B cell (primary cell): ENCODE measurements around the gene FGFR2. TPM values are rescaled to one million over a fixed set of nuclear protein-coding genes. Genes with fewer than 3 reads are reported as not detected.

Experiments used
- ATAC-seq: fragments of 200-7000 bp; cut with Tn5 transposase; one replicate; pipeline ENCODE4 v1.10.0; 2021; ENCODE audit warnings: low read depth, mild to moderate bottlenecking, moderate number of reproducible peaks, moderate library complexity
- CTCF ChIA-PET: fragments of 350-600 bp; sonication (Branson Sonifier 250); formaldehyde crosslinking; loops from one replicate; lab custom pipeline; 2021; ENCODE audit warnings: antibody characterized with exemption, inconsistent platforms; lab: Charles Lee
- POLR2A ChIA-PET: fragments of 350-600 bp; sonication (Branson Sonifier 250); formaldehyde crosslinking; loops from one replicate; lab custom pipeline; 2021; ENCODE audit warnings: antibody characterized with exemption; lab: Charles Lee
- DNase-seq: peaks from one replicate; pipeline ENCODE4 v3.0.0; 2013
- H2AFZ ChIP-seq: 2 replicates; pipeline ENCODE4 v1.6.1; 2012; ENCODE audit warnings: mild to moderate bottlenecking, low read depth, low read length; ENCODE audit not compliant: insufficient read depth, poor library complexity, severe bottlenecking
- H3K27ac ChIP-seq, 2 donors: 1 replicate in 1 of 2; 2 replicates in 1 of 2; pipeline ENCODE4 v1.5.1; 2012 to 2013; ENCODE audit warnings: low read length in 2 of 2, mild to moderate bottlenecking in 2 of 2, moderate library complexity in 1 of 2
- H3K27me3 ChIP-seq, 4 experiments: fragments of 200-600 bp in 1 of 4; sonication (generic) in 1 of 4; replicated peaks in 1 of 4; 1 replicate in 2 of 4; 2 replicates in 2 of 4; pipeline versions ENCODE4 v1.6.1 to v1.7.0; 2013 to 2016; ENCODE audit warnings: low read length in 3 of 4, mild to moderate bottlenecking in 2 of 4, mixed read lengths in 1 of 4, moderate library complexity in 1 of 4; ENCODE audit not compliant: insufficient read depth in 4 of 4, control insufficient read depth in 3 of 4; ENCODE audit errors: control extremely low read depth in 1 of 4
- H3K36me3 ChIP-seq, 2 experiments: replicated peaks in 1 of 2; 1 replicate in 1 of 2; 2 replicates in 1 of 2; pipeline versions ENCODE4 v1.6.1 to v1.7.1; 2013; ENCODE audit warnings: low read length in 1 of 2; ENCODE audit not compliant: insufficient read depth in 2 of 2, control insufficient read depth in 1 of 2; ENCODE audit errors: control extremely low read depth in 1 of 2, extremely low read depth in 1 of 2
- H3K4me1 ChIP-seq, 2 donors: fragments of 200-600 bp in 1 of 2; sonication (generic) in 1 of 2; 1 replicate in 1 of 2; 2 replicates in 1 of 2; pipeline versions ENCODE4 v1.5.1 to v1.6.1; 2013 to 2017; ENCODE audit warnings: low read length in 2 of 2; ENCODE audit not compliant: control insufficient read depth in 2 of 2, insufficient read depth in 2 of 2
- H3K4me2 ChIP-seq: replicated peaks from 2 replicates; pipeline ENCODE3; 2012; ENCODE audit warnings: mild to moderate bottlenecking, low read depth, low read length; ENCODE audit not compliant: poor library complexity, severe bottlenecking
- H3K4me3 ChIP-seq, 5 experiments: fragments of 200-600 bp in 1 of 5; sonication (generic) in 1 of 5; 1 replicate in 3 of 5; 2 replicates in 2 of 5; pipeline versions ENCODE4 v1.5.1 to v1.7.0; 2011 to 2016; ENCODE audit warnings: low read length in 4 of 5, mild to moderate bottlenecking in 4 of 5, low read depth in 2 of 5, control low read depth in 1 of 5, moderate library complexity in 1 of 5; ENCODE audit not compliant: insufficient read depth in 1 of 5; ENCODE audit errors: control extremely low read depth in 1 of 5, extremely low read depth in 1 of 5
- H3K79me2 ChIP-seq: fragments of 200-600 bp; sonication (generic); one replicate; pipeline ENCODE4 v1.6.0; 2016; ENCODE audit warnings: low read length; ENCODE audit not compliant: control insufficient read depth, insufficient read depth
- H3K9ac ChIP-seq: fragments of 200-600 bp; sonication (generic); 2 replicates; pipeline ENCODE4 v1.6.1; 2017; ENCODE audit warnings: mild to moderate bottlenecking, low read length, moderate library complexity
- H3K9me3 ChIP-seq, 3 donors: one replicate each; pipeline versions ENCODE4 v1.6.1 to v1.7.1; 2013; ENCODE audit warnings: low read length in 2 of 3; ENCODE audit not compliant: control insufficient read depth in 2 of 3, insufficient read depth in 1 of 3; ENCODE audit errors: control extremely low read depth in 1 of 3
- H4K20me1 ChIP-seq: 2 replicates; pipeline ENCODE4 v1.6.0; 2012; ENCODE audit warnings: mild to moderate bottlenecking, low read length; ENCODE audit not compliant: insufficient read depth, control insufficient read depth, poor library complexity, severe bottlenecking
- H3K27ac Mint-ChIP-seq: one replicate; pipeline ENCODE4 v1.8.0; 2021; ENCODE audit warnings: mixed read lengths
- H3K27me3 Mint-ChIP-seq: one replicate; pipeline ENCODE4 v1.8.0; 2021; ENCODE audit warnings: mixed read lengths
- H3K4me1 Mint-ChIP-seq: one replicate; pipeline ENCODE4 v1.8.0; 2021; ENCODE audit warnings: mixed read lengths
- H3K4me3 Mint-ChIP-seq: one replicate; pipeline ENCODE4 v1.8.0; 2021; ENCODE audit warnings: mixed read lengths
- H3K9me3 Mint-ChIP-seq: one replicate; pipeline ENCODE4 v1.8.0; 2022; ENCODE audit warnings: mixed read lengths; ENCODE audit not compliant: insufficient read depth
- EZH2 ChIP-seq: IDR thresholded peaks from 2 replicates; pipeline ENCODE4 v1.6.1; 2012; ENCODE audit warnings: borderline replicate concordance, low read depth, mild to moderate bottlenecking, moderate library complexity, low read length; ENCODE audit not compliant: insufficient read depth, poor library complexity, severe bottlenecking
- WGBS: methylation state at CpG from one replicate; pipeline ENCODE4 v1.1.5; 2013; ENCODE audit warnings: missing lambda C conversion rate; ENCODE audit not compliant: insufficient coverage; 5-methylcytosine and 5-hydroxymethylcytosine counted together
- intact Hi-C: fragments of 100-400 bp; cut with micrococcal nuclease; formaldehyde crosslinking; loops from one replicate; pipeline ENCODE4 v1.10.0; 2022
- polyA plus RNA-seq: library from polyadenylated mRNA; depleted of rRNA; stranded (reverse); fragments of >200 nt; gene quantifications from 2 replicates; pipeline ENCODE4 v1.2.3, GENCODE V29; 2012
- total RNA-seq, 2 donors: library from RNA; stranded (reverse); fragments of 120-200 nt in 1 of 2; gene quantifications; 1 replicate in 1 of 2; 2 replicates in 1 of 2; pipeline versions ENCODE4 v1.2.3 to v1.2.4, GENCODE V29; 2013 to 2022
- TF ChIP-seq, protein P1 (sequence below): fragments of 200-600 bp; IDR thresholded peaks from one replicate; pipeline ENCODE4 v1.8.0; 2022; ENCODE audit warnings: antibody characterized with exemption, mild to moderate bottlenecking

The FGFR2 gene
- total and polyA plus RNA-seq, 2 donors (not counting 1 experiment from before 2014, with no cell fraction given): not detected

GRCh38 chr10:121566755-121567154, 31.5 kb downstream of the FGFR2 start:
- ATAC-seq (no peak), DNase-seq (no peak)
- no peaks in the 10 kb centered on the region for H3K27me3 Mint-ChIP-seq
- H3K27me3 ChIP-seq: no peaks in the 10 kb centered on the region
- H3K4me1 Mint-ChIP-seq: no peaks in the 10 kb centered on the region
- no peak for TF ChIP-seq EZH2
- TF ChIP-seq, protein P1, sequence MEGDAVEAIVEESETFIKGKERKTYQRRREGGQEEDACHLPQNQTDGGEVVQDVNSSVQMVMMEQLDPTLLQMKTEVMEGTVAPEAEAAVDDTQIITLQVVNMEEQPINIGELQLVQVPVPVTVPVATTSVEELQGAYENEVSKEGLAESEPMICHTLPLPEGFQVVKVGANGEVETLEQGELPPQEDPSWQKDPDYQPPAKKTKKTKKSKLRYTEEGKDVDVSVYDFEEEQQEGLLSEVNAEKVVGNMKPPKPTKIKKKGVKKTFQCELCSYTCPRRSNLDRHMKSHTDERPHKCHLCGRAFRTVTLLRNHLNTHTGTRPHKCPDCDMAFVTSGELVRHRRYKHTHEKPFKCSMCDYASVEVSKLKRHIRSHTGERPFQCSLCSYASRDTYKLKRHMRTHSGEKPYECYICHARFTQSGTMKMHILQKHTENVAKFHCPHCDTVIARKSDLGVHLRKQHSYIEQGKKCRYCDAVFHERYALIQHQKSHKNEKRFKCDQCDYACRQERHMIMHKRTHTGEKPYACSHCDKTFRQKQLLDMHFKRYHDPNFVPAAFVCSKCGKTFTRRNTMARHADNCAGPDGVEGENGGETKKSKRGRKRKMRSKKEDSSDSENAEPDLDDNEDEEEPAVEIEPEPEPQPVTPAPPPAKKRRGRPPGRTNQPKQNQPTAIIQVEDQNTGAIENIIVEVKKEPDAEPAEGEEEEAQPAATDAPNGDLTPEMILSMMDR: no peak
- H3K79me2 ChIP-seq: no peaks in the 10 kb centered on the region
- no peaks in the 10 kb centered on the region for H3K4me1 ChIP-seq
- no peak overlapping the region for H3K4me3 Mint-ChIP-seq
- peaks cover 0 to 13% (median 0%) of the 10 kb centered on the region in 3 donors for H3K9me3 ChIP-seq
- CTCF ChIA-PET: no interaction called here
- H3K9me3 Mint-ChIP-seq: no peaks in the 10 kb centered on the region
- no peak overlapping the region for H3K27ac ChIP-seq
- H2AFZ ChIP-seq: no peak overlapping the region
- intact Hi-C loops: no loop called here
- H3K9ac ChIP-seq: no peak overlapping the region
- 84% methylated on average over 5 of the region's 6 CpGs for WGBS
- no peaks in the 10 kb centered on the region for H3K36me3 ChIP-seq
- H3K4me2 ChIP-seq: no peak overlapping the region
- no peak overlapping the region for H3K27ac Mint-ChIP-seq
- no peak overlapping the region for H3K4me3 ChIP-seq
- POLR2A ChIA-PET: no interaction called here
- H4K20me1 ChIP-seq: no peaks in the 10 kb centered on the region

DNA sequence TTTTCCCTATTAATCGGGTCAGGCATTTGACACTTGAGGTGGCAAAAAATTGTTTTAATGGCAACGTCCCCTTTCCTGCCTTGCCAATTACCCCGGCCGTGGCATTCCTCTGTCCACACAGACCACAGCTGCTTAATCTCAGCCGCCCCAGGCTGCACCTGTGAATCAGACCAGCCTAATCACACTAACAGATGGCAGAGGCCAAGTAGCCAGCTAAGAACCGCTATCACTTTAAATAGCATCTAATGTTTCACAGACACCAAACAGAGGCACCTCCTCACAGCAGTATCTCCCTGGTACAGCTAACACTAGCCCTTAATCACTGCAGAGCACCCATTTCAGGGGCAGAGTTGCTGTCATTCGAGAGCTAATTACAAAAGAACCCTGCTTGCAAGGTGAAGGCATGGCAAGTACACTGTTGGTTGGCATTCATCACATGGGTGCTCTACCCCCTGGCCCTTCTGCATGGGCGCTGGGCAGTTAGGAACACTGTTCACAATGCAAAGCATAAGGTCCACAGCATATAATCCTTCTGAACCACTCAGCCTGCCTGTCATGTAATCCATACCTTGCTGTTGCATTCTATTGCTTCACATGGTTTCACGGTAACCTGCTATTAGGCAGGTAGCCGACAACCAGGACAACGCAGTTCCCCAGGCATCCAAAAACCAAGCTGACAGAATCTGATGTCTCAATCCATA, 38.8 kb downstream of the FGFR2 start:
- no peak for ATAC-seq
- no peak overlapping the region for H3K27ac Mint-ChIP-seq
- intact Hi-C loops: no loop called here
- Histone ChIP-seq H3K9ac (no peak overlapping the region), H3K36me3 (no peaks in the 10 kb centered on the region), H3K4me3 (no peak overlapping the region), H3K9me3 (no peaks in the 10 kb centered on the region), H3K79me2 (no peaks in the 10 kb centered on the region), H3K27ac (no peak overlapping the region), H3K4me2 (no peak overlapping the region), H2AFZ (no peak overlapping the region), H4K20me1 (no peaks in the 10 kb centered on the region), H3K27me3 (no peaks in the 10 kb centered on the region), H3K4me1 (no peaks in the 10 kb centered on the region)
- no peaks in the 10 kb centered on the region for H3K4me1 Mint-ChIP-seq
- CTCF ChIA-PET: no interaction called here
- H3K4me3 Mint-ChIP-seq: no peak overlapping the region
- 80% methylated on average over 11 of the region's 11 CpGs for whole genome bisulfite sequencing
- no peak for DNase-seq
- TF ChIP-seq, protein P1: no peak
- no peak for TF ChIP-seq EZH2
- POLR2A ChIA-PET: no interaction called here
- no peaks in the 10 kb centered on the region for H3K27me3 Mint-ChIP-seq
- H3K9me3 Mint-ChIP-seq: no peaks in the 10 kb centered on the region
